ENCODE results near the gene CDH23. TPM values are rescaled to one million over a fixed set of nuclear protein-coding genes. Genes with fewer than 3 reads are reported as not detected.

CDH23 gene
- polyA plus RNA-seq, 2 of the 4 experiments (the other 2 are of a cell fraction), result 1.1 to 2.3 TPM

- H3K9me3 ChIP-seq, result no peaks in the 10 kb centered on the region
- WGBS (ENCODE audit: missing lambda C conversion rate), result 63% methylated on average over 3 of the region's 3 CpGs
- ATAC-seq (no peak), DNase-seq (ENCODE audit: low read depth in 1 of 2, low spot score in 1 of 2) (no peak), FAIRE-seq (no peak)
- TF ChIP-seq BCL3 (IDR thresholded peaks at IDR 0.05) (no peak), EHF (CRISPR knock-in tag; IDR thresholded peaks at IDR 0.05) (no peak), RAD21 (conservative IDR thresholded peaks at IDR 0.05 in 1 of 2, IDR thresholded peaks at IDR 0.05 in 1 of 2) (no peak), EHMT2 (IDR thresholded peaks at IDR 0.05; ENCODE audit: low read depth) (no peak), TP53 (CRISPR knock-in tag; IDR thresholded peaks at IDR 0.05) (no peak), KDM1A (IDR thresholded peaks at IDR 0.05; ENCODE audit: low read depth) (no peak), HEYL (CRISPR knock-in tag; IDR thresholded peaks at IDR 0.05) (no peak), MYC (IDR thresholded peaks at IDR 0.05; ENCODE audit: borderline replicate concordance, low read length) (no peak), FOSL2 (IDR thresholded peaks at IDR 0.05) (no peak), FOSL2 (CRISPR knock-in tag; IDR thresholded peaks at IDR 0.05) (no peak), BHLHE40 (IDR thresholded peaks at IDR 0.05; ENCODE audit: low read depth, low read length) (no peak), MAFK (IDR thresholded peaks at IDR 0.05; ENCODE audit: partially characterized antibody) (no peak), ZSCAN20 (CRISPR knock-in tag; IDR thresholded peaks at IDR 0.05) (no peak), PHF8 (IDR thresholded peaks at IDR 0.05; ENCODE audit: borderline replicate concordance, low read depth) (no peak), POLR2A (IDR thresholded peaks at IDR 0.05; ENCODE audit: low read length) (no peak)
- ChIA-PET POLR2A (no interaction called here), CTCF (interaction anchor here (1.5 kb wide), 1 partner anchor 45 kb away, joined by 6 read pairs; the partner anchor contains the start of gene CDH23)
- no peaks in the 10 kb centered on the region for H3K4me1 ChIP-seq
- H3K27ac ChIP-seq, result no peak overlapping the region
- no peak overlapping the region for H3K4me3 ChIP-seq
- no peak overlapping the region for H3K4me2 ChIP-seq
Observed at GRCh38 chr10:71442000-71442399, 45.3 kb downstream of the CDH23 start.

- TF ChIP-seq CHD4 (IDR thresholded peaks at IDR 0.05; ENCODE audit: borderline replicate concordance) (no peak), USF2 (IDR thresholded peaks at IDR 0.05) (no peak), EHMT2 (IDR thresholded peaks at IDR 0.05; ENCODE audit: low read depth) (no peak), RFX5 (IDR thresholded peaks at IDR 0.05) (no peak), MAZ (IDR thresholded peaks at IDR 0.05; ENCODE audit: borderline replicate concordance, low read depth, low read length) (no peak), CEBPB (IDR thresholded peaks at IDR 0.05) (no peak), ZC3H11A (IDR thresholded peaks at IDR 0.05) (no peak), FOSB (CRISPR knock-in tag; IDR thresholded peaks at IDR 0.05) (no peak), ZFP36 (IDR thresholded peaks at IDR 0.05; ENCODE audit: borderline replicate concordance, partially characterized antibody) (no peak), HMGXB4 (CRISPR knock-in tag; IDR thresholded peaks at IDR 0.05; ENCODE audit: borderline replicate concordance) (no peak), MAFK (IDR thresholded peaks at IDR 0.05; ENCODE audit: partially characterized antibody) (no peak), SREBF2 (IDR thresholded peaks at IDR 0.05) (no peak), GATA3 (IDR thresholded peaks at IDR 0.05; ENCODE audit: borderline replicate concordance) (no peak), BCL3 (IDR thresholded peaks at IDR 0.05) (no peak), CBX2 (IDR thresholded peaks at IDR 0.05; ENCODE audit: borderline replicate concordance, low read depth) (no peak)
- TF ChIP-seq, protein P1, sequence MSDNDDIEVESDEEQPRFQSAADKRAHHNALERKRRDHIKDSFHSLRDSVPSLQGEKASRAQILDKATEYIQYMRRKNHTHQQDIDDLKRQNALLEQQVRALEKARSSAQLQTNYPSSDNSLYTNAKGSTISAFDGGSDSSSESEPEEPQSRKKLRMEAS (IDR thresholded peaks at IDR 0.05), result no peak
- TF ChIP-seq, protein P2, sequence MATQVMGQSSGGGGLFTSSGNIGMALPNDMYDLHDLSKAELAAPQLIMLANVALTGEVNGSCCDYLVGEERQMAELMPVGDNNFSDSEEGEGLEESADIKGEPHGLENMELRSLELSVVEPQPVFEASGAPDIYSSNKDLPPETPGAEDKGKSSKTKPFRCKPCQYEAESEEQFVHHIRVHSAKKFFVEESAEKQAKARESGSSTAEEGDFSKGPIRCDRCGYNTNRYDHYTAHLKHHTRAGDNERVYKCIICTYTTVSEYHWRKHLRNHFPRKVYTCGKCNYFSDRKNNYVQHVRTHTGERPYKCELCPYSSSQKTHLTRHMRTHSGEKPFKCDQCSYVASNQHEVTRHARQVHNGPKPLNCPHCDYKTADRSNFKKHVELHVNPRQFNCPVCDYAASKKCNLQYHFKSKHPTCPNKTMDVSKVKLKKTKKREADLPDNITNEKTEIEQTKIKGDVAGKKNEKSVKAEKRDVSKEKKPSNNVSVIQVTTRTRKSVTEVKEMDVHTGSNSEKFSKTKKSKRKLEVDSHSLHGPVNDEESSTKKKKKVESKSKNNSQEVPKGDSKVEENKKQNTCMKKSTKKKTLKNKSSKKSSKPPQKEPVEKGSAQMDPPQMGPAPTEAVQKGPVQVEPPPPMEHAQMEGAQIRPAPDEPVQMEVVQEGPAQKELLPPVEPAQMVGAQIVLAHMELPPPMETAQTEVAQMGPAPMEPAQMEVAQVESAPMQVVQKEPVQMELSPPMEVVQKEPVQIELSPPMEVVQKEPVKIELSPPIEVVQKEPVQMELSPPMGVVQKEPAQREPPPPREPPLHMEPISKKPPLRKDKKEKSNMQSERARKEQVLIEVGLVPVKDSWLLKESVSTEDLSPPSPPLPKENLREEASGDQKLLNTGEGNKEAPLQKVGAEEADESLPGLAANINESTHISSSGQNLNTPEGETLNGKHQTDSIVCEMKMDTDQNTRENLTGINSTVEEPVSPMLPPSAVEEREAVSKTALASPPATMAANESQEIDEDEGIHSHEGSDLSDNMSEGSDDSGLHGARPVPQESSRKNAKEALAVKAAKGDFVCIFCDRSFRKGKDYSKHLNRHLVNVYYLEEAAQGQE (IDR thresholded peaks at IDR 0.05), result no peak
Observed at GRCh38 chr10:71442859-71443570, 46.3 kb downstream of the CDH23 start.

More at GRCh38 chr10:71442859-71443570, 46.3 kb downstream of the CDH23 start:
- 51% methylated on average over 13 of the region's 15 CpGs for WGBS (ENCODE audit: missing lambda C conversion rate)
- H3K9me3 ChIP-seq, result no peaks in the 10 kb centered on the region
- FAIRE-seq (no peak), DNase-seq (ENCODE audit: low read depth in 1 of 2, low spot score in 1 of 2) (no peak), ATAC-seq (no peak)
- H3K4me2 ChIP-seq, result no peak overlapping the region
- H3K4me1 ChIP-seq, result no peaks in the 10 kb centered on the region
- ChIA-PET CTCF (no interaction called here), POLR2A (no interaction called here)
- no peak overlapping the region for H3K27ac ChIP-seq
- H3K4me3 ChIP-seq, result no peak overlapping the region

All from A549 (cell line).